Activated T-cell treated with anti-CD3 and anti-CD28 coated beads for 24 hours (primary cell): ENCODE results near the gene C14orf119.

Source experiments
- DNase-seq: peaks from one replicate; pipeline ENCODE4 v3.0.0-alpha.2; 2020; ENCODE audit warnings: low read depth

The C14orf119 gene

GRCh38 chr14:23126548-23127278, 31.4 kb downstream of the C14orf119 start:
- DNase-seq = no peak

- no peak for DNase-seq
Measured at GRCh38 chr14:23127861-23128260, 32.6 kb downstream of the C14orf119 start.

GRCh38 chr14:23128969-23129758, 33.9 kb downstream of the C14orf119 start:
- no peak for DNase-seq

GRCh38 chr14:23129759-23130316, 34.5 kb downstream of the C14orf119 start:
- DNase-seq = no peak

GRCh38 chr14:23130871-23131270, 35.6 kb downstream of the C14orf119 start:
- DNase-seq = no peak

GRCh38 chr14:23131482-23131881, 36.2 kb downstream of the C14orf119 start:
- no peak for DNase-seq

GRCh38 chr14:23132970-23133369, 37.7 kb downstream of the C14orf119 start:
- no peak for DNase-seq

- no peak for DNase-seq
Measured at GRCh38 chr14:23136566-23137133, 41.3 kb downstream of the C14orf119 start.

- DNase-seq = no peak
Measured at GRCh38 chr14:23137192-23137812, 42.0 kb downstream of the C14orf119 start.

GRCh38 chr14:23137813-23138535, 42.7 kb downstream of the C14orf119 start:
- no peak for DNase-seq

GRCh38 chr14:23139874-23140273, 44.6 kb downstream of the C14orf119 start:
- DNase-seq = no peak

GRCh38 chr14:23140371-23140770, 45.1 kb downstream of the C14orf119 start:
- DNase-seq = no peak

- DNase-seq = no peak
Measured at GRCh38 chr14:23141706-23142444, 46.6 kb downstream of the C14orf119 start.

- no peak for DNase-seq
Measured at GRCh38 chr14:23142826-23143225, 47.5 kb downstream of the C14orf119 start.

- DNase-seq = no peak
Measured at GRCh38 chr14:23143911-23144310, 48.6 kb downstream of the C14orf119 start.

- no peak for DNase-seq
Measured at GRCh38 chr14:23145794-23146350, 50.6 kb downstream of the C14orf119 start.

GRCh38 chr14:23146351-23146910, 51.1 kb downstream of the C14orf119 start:
- no peak for DNase-seq

- DNase-seq = no peak
Measured at GRCh38 chr14:23146980-23147379, 51.7 kb downstream of the C14orf119 start.

- no peak for DNase-seq
Measured at GRCh38 chr14:23147676-23148075, 52.4 kb downstream of the C14orf119 start.

- no peak for DNase-seq
Measured at GRCh38 chr14:23148591-23149249, 53.4 kb downstream of the C14orf119 start.
